ENCODE data around the gene BRIP1.
"Not testable (repeated sequence)": the region's sequence is repeated elsewhere in the genome, so short reads cannot be mapped to it uniquely, and the experiment has no call there.

BRIP1 gene

DNA sequence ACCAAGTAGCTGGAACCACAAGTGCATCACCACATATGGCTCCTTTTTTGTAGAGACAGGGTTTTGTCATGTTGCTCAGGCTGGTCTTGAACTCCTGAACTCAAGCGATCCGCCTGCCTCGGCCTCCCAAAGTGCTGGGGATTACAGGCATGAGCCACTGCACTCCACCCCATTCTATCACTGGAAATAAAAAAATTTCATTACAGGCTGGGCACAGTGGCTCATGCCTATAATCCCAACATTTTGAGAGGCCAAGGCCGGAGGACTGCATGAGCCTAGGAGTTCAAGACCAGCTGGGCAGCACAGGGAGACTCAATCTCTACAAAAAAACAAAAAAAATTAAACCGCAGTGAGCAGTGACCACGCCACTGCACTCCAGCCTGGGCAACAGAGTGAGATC is 60.1 kb downstream of the BRIP1 start:
- DNase-seq (ENCODE audit: low read depth in 2 of 2), result no peak

DNA sequence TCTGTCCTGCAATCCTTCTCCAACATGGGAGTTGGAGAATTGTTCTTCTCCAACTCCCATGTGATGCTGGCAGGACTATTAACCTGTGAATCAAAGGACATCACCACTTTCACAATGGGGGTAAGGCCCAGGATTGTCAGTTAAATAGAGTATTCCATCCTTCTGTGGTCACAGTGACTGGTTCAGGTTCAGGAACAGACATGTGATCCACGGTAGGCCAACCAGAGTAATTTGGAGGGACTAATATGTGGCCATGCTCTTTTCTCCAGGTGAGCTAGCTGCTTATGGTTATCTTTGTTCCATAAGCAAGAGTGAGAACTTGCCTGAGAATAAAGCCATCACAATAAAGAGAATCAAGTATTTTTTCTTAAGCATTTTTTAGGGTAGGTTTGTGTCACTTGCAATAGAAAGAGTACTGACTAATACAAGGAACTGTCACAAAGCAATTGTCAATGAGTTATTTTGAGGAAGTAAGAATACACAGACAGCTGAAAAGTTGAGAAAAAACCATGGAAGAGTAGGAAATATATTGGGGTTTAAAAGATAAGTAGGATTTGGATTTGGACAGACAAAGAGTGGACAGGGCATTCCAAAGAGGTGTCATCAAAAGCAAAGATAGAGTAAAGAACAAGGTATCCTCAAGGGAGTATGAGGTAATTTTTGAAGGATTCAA is 63.4 kb downstream of the BRIP1 start:
- no peak for DNase-seq (ENCODE audit: low read depth in 2 of 2)

DNA sequence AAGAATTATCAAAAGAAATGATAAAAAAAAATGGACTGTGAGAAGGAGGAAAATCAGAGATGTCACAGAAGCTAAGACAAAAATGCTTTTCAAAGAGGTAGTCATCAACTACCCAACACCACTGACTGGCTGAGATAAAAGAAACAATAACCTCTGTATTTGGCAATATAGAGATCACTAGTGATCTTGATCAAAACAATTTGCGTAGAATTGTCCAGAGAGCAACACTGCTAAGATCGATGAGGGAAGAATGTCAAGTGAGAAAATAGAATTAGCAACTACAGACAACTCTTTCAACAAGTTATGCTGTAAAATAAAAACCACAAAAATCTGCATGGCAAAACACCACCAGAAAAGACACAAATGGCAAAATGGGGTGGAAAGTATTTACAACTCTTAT is 66.0 kb downstream of the BRIP1 start:
- DNase-seq (ENCODE audit: low read depth in 2 of 2), result no peak

DNA sequence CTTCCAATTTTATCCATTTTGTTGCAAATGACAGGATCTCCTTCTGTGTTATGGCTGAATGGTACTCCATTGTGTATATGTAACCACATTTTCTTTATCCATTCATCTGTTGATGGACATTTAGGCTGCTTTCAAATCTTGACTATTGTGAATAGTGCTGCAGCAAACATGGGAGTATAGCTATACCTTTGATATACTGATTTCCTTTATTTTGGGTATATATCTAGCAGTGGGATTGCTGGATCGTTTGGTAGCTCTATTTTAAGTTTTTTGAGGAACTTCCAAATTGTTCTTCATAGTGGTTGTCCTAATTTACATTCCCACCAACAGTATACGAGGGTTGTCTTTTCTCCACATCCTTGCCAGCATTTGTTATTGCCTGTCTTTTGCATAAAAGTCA is 67.8 kb downstream of the BRIP1 start:
- DNase-seq (ENCODE audit: low read depth in 2 of 2), result no peak

DNA sequence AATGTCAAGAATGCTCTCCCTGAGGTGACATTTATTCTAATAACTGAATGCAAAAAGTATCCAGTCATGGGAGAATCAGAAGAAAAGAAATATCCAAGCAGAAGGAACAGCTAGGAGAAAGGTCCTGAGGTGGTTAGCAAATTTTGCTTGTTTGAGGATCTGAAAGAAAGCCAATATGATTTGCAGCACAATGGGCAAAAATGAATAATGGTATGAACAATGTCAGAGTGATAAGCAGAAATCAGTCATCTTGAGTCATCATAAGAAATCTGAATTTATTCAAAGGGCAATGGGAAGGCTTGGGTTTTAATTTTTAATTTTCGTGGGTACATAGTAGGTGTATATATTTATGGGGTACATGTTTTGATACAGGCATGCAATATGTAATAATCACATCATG is 68.5 kb downstream of the BRIP1 start:
- DNase-seq (ENCODE audit: low read depth in 2 of 2), result no peak

DNA sequence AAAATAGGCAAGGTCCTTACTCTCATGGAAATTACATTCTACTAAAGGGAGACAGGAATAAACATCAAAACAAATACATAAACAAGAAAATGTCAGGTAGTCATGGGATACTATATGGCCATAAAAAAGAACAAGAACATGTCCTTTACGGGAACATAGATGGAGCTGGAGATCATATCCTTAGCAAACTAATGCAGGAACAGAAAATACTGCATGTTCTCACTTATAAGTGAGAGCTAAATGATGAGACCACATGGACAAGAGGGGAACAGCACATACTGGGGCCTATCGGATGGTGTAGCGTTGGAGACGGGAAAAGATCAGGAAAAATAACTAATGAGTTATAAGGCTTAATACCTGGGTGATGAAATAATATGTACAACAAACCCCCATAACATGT is 69.1 kb downstream of the BRIP1 start:
- DNase-seq (ENCODE audit: low read depth in 2 of 2), result no peak

DNA sequence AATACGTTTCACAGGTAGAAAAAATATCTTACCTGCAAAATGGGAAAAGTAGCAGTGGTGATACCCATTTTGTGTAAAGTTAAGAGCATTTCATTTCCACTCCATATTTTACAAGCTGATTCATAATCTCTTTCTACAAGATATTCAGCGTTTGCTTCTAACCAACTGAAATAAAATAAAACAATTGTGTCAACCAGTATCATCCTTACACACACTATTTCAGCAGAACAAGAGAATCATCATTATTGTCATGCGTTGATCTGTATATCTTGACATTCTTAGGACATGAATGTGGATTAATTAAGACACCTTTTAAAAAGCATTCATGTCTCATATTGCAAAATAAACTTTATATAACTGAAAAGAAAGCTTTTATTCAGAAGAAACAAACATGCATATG is 69.8 kb downstream of the BRIP1 start:
- DNase-seq (ENCODE audit: low read depth in 2 of 2), result no peak

DNA sequence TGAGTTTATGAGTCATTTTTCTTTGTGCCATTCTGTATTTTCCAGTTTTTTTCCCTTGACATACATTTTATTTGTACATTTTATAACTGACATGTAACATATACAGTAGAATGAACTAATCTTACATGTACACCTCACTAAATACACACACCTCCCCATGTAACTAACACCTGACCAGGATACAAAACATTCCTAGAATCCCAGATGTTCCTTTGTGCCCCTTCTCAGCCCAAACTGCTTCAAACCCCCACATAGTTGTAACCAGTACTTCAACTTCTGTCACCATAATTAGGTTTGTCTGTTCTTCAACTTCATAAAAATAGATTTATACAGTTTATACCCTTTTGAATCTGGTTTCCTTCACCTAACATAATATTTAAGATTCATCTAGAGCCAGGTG is 73.5 kb downstream of the BRIP1 start:
- DNase-seq (ENCODE audit: low read depth in 2 of 2), result no peak

DNA sequence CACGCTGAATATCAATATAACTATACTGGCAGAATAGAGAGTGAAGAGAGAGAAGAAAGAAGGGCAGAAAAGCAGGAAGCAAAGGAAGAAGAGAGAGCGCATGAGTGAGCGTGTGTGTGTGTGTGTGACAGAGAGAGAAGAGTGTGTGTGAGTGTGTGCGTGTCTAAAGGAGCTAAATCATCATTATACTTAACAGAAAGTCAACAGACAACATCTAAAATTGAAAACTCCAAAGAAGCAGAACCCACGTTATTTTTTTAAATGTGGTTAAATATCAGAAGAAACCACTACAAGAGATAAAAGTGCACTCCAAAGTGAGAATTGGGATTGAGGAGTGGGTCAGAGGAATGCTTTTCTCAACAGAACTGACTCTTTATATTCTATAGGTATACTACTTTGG is 77.2 kb downstream of the BRIP1 start:
- no peak for DNase-seq (ENCODE audit: low read depth in 2 of 2)

DNA sequence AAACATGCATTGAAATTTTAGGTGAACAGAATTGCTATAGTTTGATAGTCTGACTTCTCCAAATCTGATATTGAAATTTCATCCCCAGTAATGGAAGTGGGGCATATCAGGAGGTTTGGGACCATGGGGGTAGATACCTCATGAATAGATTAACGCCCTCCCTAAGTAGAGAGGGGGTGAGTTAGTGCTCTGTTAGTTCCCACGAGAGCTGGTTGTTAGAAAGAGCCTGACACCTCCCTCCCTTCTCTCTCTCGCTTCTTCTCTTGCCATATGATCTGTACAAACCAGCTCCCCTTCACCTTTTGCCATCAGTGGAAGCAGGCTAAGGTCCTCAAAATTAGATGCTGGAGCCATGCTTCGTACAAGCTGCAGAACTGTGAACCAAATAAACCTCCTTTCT is 78.8 kb downstream of the BRIP1 start:
- DNase-seq (ENCODE audit: low read depth in 2 of 2), result no peak

DNA sequence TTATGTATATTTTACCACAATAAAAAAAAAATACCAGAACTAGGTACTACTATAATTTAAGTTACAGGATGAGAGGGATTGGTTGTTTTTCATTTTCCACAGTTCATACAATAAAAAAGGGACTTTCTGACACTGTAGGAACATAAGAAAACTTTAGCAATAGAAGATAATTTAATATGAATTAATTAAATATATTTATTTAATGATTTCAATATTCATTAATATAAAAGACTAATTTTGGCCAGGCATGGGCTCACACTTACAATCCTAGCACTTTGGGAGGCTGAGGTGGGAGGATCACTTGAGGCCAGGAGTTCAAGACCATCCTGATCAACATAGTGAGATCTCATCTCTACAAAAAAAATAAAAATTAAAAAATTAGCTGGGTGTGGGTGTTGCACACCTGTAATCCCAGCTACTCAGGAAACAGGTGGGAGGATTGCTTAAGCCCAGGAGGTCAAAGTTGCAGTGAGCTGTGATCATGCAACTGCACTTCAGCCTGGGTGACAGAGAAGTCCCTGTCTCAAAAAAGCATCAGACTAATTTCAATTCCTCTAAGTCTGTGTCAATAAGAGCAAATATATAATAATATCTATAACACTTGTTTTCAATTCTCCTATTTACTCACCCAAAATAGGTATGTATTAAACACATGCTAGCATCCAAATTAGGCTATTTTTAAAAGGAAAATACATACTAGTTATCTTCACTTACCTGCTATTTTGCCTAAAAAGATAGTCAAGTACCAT is 79.6 kb downstream of the BRIP1 start:
- DNase-seq (ENCODE audit: low read depth in 2 of 2), result no peak

DNA sequence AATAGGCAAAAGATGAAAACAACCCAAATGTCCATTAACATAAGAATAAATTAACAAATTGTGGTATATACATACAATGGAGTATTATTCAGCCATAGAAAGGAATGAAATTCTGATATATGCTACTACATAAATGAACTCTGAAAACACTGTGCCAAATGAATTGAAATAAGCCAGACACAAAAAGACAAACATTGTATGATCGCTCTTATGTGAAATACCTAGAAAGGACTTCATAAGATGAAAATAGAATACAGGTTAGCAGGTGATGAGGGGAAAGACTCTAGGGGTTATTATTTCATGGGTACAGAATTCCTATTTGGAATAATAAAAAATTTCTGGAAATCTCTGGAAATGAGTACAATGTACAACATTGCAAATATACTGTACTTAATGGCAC is 80.2 kb downstream of the BRIP1 start:
- DNase-seq (ENCODE audit: low read depth in 2 of 2), result no peak

DNA sequence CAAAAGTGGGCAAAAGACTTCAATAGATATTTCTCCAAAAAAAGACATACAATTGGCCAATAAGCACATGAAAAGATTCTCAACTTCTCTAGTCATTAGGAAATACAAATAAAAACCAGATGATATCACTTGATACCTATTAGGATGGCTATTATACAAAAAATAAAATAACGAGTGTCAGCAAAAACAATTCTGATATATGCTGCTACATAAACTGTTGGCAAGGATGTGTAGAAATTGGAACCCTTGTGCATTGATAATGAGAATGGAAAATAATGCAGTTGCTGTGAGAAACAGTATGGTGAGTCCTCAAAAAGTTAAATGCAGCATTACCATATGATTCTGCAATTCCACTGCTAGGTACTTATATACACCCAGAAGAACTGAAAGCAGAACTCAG is 80.6 kb downstream of the BRIP1 start:
- DNase-seq (ENCODE audit: low read depth in 2 of 2), result no peak

DNA sequence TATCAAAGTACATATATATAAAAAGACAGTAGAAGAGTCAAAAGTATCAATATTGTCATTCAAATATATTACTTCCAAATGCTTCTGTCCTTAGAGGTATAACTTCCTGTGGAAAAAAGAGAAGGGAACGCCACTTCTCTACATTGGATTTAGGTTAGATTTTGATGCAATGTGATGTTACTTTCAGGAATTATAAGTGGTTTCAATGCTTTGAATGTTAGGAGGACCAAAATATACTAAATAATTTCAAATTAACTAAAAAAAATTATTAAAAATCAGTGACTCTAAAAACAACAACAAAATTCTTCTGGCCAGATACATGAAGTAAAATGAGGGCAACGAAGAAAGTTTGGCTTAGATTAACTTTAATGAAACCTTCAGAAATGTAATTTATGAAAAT is 88.0 kb downstream of the BRIP1 start:
- no peak for DNase-seq (ENCODE audit: low read depth in 2 of 2)

DNA sequence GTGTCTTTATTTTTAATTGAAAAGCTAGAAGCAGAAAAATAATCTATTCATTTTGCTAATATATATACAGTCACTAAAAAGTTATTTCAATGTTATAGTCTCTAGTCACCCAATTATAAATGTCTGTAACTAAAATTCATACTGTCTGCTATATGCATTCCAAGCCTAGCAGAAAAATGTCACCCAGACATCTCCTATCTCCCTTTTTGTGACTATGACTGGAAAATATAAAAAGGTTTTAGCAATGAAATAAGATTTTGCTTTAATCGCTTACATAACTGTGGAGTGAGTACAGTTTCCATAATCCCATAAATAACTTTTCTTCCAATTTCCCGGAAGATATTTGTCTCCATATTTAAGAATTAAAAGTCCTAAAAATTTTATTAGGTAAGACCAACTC is 88.6 kb downstream of the BRIP1 start:
- no peak for DNase-seq (ENCODE audit: low read depth in 2 of 2)

DNA sequence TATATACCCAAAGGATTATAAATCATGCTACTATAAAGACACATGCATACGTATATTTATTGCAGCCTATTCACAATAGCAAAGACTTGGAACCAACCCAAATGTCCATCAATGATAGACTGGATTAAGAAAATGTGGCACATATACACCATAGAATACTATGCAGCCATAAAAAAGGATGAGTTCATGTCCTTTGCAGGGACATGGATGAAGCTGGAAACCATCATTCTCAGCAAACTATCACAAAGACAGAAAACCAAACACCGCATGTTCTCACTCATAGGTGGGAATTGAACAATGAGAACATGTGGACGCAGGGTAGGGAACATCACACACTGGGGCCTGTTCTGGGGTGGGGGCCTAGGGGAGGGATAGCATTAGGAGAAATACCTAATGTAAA is 89.2 kb downstream of the BRIP1 start:
- DNase-seq (ENCODE audit: low read depth in 2 of 2), result not testable (repeated sequence)

DNA sequence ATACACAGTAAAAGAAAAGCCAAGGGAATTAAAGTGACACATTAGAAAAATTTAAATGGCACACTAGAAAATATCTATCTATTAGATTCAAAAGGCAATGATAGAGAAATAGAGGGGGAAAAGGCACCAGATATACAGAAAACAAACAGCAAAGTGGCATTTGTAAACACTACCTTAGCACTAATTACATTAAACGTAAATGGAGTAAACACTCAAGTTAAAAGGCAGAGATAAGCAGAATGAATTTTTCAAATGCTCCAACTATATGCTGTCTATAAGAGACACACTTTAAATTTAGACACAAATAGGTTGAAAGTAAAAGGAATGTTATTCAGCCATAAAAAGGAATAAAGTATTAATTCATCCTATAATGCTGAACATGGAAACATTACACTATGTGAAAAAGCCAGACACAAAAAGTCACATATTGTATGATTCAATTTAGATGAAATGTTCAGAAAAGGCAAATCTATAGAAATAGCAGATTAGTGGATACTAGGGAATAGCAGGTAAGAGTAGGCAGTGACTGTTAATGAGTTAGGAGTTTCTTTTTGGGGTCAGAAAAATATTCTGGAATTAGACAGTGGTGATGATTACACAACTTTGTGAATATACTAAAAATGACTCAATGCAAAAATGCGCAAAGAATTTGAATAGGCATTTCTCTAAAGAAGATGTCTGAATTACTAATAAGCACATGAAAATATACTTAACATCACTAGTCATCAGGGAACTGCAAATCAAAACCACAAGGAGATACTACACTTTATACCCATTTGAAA is 92.4 kb downstream of the BRIP1 start:
- DNase-seq (ENCODE audit: low read depth in 2 of 2), result no peak

DNA sequence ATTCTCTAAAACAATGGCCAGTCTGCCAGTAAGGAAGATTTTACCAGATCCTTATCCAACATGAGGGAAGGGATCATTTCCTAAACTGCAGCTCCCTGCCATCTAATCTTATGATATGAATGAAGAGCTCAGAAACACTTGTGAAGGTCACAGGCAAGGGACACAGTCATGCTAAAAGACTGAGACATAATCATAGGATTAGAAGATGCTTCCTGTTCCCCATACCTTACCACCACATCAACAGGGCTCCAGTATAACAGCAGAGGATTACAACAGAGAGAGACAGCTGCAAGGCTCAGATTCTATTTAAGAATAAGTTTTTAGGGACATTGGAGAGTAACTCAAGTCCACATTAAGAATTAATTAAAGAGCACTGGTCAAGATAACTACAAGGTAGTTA is 93.3 kb downstream of the BRIP1 start:
- no peak for DNase-seq (ENCODE audit: low read depth in 2 of 2)

DNA sequence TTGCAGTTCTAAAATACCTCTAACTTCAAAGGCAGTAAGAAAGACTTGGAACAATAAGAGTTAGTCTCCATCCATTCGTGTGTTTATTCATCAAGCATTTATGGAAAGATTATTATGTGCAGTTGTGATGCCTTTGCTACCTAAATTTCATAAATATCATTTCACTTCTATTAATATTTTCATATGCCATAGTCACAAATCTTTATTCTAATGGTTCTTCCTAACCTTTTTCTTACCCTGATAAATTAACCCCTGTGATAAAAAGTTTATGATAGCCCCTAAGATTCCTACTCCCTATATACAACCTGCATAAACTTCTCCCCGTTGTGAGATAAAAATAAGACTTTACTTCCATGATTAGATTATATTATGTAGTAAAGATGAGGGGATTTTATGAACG is 94.9 kb downstream of the BRIP1 start:
- DNase-seq (ENCODE audit: low read depth in 2 of 2), result no peak

DNA sequence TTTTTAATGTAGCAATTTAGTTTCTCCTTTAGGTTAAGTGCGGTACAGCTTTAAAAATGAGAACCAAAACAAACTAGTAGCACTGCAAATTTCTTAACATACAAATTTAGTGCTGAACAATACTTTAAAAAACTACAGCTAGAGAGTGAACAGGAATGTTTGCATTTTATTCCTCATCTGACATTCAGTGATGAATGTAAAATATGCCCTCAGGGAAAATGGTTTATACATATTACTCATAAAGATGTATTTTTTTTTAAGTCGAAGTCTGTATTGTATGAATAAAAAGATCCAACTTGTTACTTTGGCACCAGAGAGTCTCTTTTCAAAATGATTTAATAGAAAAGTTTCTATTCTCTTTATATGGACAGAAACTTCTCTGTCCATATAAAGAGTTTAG is 96.8 kb downstream of the BRIP1 start:
- no peak for DNase-seq (ENCODE audit: low read depth in 2 of 2)

DNA sequence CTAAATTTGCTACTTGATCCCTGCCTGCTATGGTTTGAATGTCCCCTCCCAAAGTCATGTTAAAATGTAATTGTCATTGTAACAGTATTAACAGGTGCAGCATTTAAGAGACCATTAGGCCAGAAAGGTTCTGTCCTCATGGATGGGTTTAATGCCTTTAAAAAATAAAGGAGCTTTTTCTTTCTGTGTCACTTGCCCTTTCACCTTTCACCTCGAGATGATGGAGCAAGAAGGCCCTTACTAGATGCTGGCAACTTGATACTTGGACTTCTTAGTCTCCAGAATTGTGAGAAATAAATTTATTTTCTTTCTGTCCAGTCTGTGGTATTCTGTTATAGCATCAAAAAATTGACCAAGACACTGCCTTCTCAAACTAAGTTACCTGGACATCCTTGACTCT is 98.5 kb downstream of the BRIP1 start:
- no peak for DNase-seq (ENCODE audit: low read depth in 2 of 2)

DNA sequence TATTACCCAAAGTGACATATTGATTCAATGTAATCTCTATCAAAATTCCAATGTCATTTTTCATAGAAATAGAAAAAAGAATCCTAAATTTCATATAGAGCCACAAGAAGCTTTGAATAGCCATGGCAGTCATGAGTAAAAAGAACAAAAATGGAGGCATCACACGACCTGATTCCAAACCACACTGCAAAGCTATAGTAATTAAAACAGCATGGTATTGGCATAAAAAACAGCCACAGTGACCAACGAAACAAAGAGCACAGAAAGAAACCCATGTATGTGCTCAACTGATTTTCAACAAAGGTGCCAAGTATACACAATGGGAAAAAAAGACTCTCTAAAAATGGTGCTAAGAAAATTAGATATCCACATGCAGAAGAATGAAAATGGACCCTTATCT is 101.5 kb downstream of the BRIP1 start:
- DNase-seq (ENCODE audit: low read depth in 2 of 2), result no peak

DNA sequence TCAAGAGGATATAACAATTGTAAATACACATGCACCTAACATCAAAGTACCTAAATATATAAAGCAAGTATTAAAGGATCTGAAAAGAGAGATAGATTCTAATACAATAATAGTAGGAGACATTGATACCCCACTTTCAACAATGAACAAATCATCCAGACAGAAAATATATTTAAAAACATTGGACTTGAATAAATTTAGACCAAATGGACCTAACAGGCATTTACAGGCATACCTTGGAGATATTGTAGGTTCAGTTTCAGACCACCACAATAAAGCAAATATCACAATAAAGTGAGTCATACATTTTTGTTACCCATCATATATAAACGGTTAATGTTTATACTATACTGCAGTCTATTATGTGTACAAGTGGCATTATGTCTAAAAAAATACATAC is 104.0 kb downstream of the BRIP1 start:
- DNase-seq (ENCODE audit: low read depth in 2 of 2), result no peak
